Mucosa of stomach (tissue), 1 donor: ENCODE measurements around the gene SLC36A4.
A peak's percentile ranks its signal among the peaks of the same experiment; 100 is the strongest.

Experiments
- H3K27me3 ChIP-seq: one replicate; pipeline ENCODE4 v1.7.0; 2013; ENCODE audit warnings: mild to moderate bottlenecking, low read length; ENCODE audit not compliant: control insufficient read depth, insufficient read depth
- H3K36me3 ChIP-seq: one replicate; pipeline ENCODE4 v1.7.0; 2013; ENCODE audit warnings: low read length; ENCODE audit not compliant: control insufficient read depth, insufficient read depth
- H3K4me1 ChIP-seq: one replicate; pipeline ENCODE4 v1.7.0; 2013; ENCODE audit warnings: mild to moderate bottlenecking, low read length; ENCODE audit not compliant: control insufficient read depth, insufficient read depth
- H3K4me3 ChIP-seq: one replicate; pipeline ENCODE4 v1.7.0; 2013; ENCODE audit warnings: low read length
- H3K9ac ChIP-seq: one replicate; pipeline ENCODE4 v1.7.0; 2013; ENCODE audit warnings: mild to moderate bottlenecking, low read length, moderate library complexity
- H3K9me3 ChIP-seq: one replicate; pipeline ENCODE4 v1.7.0; 2013; ENCODE audit warnings: mild to moderate bottlenecking, low read length, moderate library complexity; ENCODE audit not compliant: control insufficient read depth
- donor health status: Pancreatic carcinoma.

The SLC36A4 gene

DNA sequence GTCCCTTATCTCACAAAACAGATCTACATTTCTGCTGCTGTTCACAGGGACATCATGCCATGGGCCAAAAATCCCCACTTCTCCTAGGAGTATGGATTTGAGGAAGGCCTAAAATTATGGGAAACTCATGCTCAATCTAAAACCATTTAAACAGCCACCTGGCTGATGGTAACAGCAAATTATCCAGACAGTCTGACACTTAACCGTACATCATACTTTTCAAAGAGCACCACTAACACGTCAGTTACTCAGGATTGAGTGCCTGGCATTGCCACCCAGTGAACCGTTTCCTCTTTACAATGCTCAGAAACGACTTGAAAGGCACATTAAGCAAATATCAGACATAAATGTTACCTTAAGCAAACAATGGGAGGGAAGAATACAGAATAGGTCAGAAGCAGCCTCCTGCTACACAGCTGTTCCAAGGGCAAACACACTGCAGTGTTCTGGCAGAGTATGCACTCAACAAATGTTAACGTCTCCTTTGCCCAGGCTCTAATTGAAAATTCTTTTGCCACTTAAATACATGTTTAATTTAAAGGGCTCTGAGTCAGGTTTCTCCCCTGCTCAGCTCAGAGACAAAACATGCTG, 18.8 kb upstream of the SLC36A4 start:
- Histone ChIP-seq H3K4me3 (no peak overlapping the region), H3K9me3 (no peaks in the 10 kb centered on the region), H3K9ac (no peak overlapping the region), H3K4me1 (no peaks in the 10 kb centered on the region), H3K27me3 (no peaks in the 10 kb centered on the region), H3K36me3 (no peaks in the 10 kb centered on the region)

DNA sequence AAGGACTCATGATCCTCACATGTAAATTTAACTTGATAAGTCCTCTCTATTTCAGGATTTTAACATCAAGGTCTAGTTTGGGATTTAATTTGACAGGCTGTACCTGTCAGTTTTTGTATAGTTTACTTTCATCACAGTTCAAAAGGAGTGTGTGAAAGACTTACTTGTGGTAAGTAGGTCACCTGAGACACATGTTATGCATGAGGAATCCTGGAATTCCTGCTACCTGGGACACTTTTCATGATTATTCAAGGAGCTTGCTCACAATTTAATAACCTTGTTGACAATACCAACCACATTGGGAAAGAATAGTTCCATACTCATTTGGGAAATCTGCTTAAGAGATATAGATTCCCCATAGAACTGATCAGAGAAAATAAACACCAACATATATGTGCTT, 15.8 kb upstream of the SLC36A4 start:
- Histone ChIP-seq H3K4me1 (no peaks in the 10 kb centered on the region), H3K36me3 (no peaks in the 10 kb centered on the region), H3K9me3 (no peaks in the 10 kb centered on the region), H3K9ac (no peak overlapping the region), H3K4me3 (no peak overlapping the region), H3K27me3 (no peaks in the 10 kb centered on the region)

DNA sequence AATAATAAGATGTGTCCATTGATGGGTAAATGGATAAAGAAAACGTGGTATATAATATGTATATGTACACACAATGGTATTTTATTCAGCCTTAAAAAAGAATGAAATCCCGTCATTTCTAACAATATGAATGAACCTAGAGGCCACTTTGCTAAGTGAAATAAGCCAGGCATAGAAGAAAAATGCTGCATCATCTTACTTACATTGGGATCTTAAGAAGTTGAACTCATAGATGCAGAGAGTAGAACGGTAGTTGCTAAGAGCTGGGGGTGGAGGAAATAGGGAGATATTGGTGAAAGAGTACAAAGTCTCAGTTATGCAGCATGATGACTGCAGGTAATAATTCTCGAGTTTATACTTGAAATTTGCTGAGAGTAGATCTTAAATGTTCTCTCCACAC, 14.3 kb upstream of the SLC36A4 start:
- Histone ChIP-seq H3K9ac (no peak overlapping the region), H3K4me1 (no peaks in the 10 kb centered on the region), H3K9me3 (no peaks in the 10 kb centered on the region), H3K4me3 (no peak overlapping the region), H3K27me3 (no peaks in the 10 kb centered on the region), H3K36me3 (no peaks in the 10 kb centered on the region)

DNA sequence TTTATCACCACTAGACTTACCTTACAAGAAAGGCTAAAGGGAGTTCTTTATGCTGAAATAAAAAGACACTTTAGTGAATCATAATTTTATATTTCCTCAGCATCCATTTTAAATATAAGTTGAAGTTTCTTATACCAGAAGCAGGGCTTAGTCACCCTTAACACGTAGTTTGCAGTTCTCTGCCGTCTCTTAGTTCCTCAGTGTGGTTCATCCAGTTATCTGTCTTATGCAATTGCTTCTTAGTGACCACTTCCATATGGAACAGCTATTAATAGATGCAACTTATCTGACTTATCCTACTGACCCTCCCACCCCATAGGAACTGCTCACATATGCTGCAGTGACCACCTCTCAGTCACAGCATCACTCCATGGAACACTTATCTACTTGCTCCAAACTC, 11.7 kb upstream of the SLC36A4 start:
- Histone ChIP-seq H3K4me3 (no peak overlapping the region), H3K9ac (no peak overlapping the region), H3K9me3 (no peaks in the 10 kb centered on the region), H3K36me3 (no peaks in the 10 kb centered on the region), H3K27me3 (no peaks in the 10 kb centered on the region), H3K4me1 (no peaks in the 10 kb centered on the region)

DNA sequence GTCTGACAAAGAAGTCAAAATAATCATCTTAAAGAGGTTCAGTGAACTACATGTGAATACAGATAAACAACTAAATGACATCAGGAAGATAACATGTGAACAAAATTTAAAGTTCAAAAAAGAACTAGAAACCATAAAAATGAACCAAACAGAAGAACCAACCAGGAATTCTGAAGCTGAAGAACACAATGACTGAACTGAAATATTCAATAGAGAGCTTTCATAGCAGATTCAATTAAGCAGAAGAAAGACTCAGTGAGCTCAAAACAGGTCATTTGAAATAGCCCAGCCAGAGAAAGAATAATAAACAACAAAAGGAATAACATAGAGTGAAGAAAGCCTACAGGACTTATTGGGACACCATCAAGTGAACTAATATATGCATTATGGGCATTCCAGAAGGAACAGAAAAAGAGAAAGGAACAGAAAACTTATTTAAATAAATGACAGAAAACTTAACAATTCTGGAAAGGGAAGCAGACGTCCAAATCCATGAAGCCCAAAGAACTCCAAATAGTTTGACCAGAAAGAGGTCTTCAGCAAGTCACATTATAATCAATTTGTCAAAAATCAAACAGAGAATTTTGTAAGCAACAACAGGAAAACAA, 11.0 kb upstream of the SLC36A4 start:
- H3K36me3 ChIP-seq, result no peaks in the 10 kb centered on the region
- no peaks in the 10 kb centered on the region for H3K4me1 ChIP-seq
- H3K9me3 ChIP-seq, result no peaks in the 10 kb centered on the region
- no peak overlapping the region for H3K9ac ChIP-seq
- no peaks in the 10 kb centered on the region for H3K27me3 ChIP-seq
- no peak overlapping the region for H3K4me3 ChIP-seq

GRCh38 chr11:93199616-93200015, 1.8 kb upstream of the SLC36A4 start:
- no peaks in the 10 kb centered on the region for H3K36me3 ChIP-seq
- H3K9ac ChIP-seq, result no peak overlapping the region
- H3K4me3 ChIP-seq, result no peak overlapping the region
- no peaks in the 10 kb centered on the region for H3K9me3 ChIP-seq
- H3K4me1 ChIP-seq, result no peaks in the 10 kb centered on the region
- H3K27me3 ChIP-seq, result no peaks in the 10 kb centered on the region

- Histone ChIP-seq H3K36me3 (no peaks in the 10 kb centered on the region), H3K4me3 (peak overlapping the region; percentile 47), H3K27me3 (no peaks in the 10 kb centered on the region), H3K4me1 (no peaks in the 10 kb centered on the region), H3K9ac (peak overlapping the region; percentile 84), H3K9me3 (no peaks in the 10 kb centered on the region)
Measured at GRCh38 chr11:93198215-93198845, 539 bp upstream of the SLC36A4 start.

DNA sequence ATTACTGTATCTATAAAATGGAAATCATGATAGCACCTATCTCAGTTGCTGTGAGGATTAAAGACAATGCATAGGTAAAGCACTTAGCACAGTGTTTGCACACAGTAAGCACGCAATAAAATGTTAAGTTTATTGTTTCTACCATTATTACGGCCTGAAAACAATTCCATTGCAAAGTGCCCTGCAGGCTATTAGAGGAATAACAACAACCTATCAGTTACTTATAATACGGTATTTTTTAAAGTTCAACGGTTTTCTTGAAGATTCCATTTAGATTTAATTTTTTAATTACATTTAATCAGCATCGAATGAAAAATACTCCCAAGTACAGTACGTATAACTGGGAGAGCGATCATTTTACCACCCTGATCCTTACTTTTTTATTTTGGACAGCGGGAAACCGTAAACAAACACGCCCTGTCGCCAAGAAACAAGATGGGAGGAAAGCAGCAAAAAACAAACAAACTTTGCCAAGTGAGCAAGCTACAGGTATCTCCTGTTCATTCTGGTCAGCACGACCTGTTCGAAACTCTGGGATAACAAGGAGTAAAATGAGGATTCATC, 893 bp downstream of the SLC36A4 start:
- Histone ChIP-seq H3K4me3 (peak overlapping the region; percentile 47), H3K9ac (peak overlapping the region; percentile 84), H3K9me3 (no peaks in the 10 kb centered on the region), H3K4me1 (no peaks in the 10 kb centered on the region), H3K36me3 (no peaks in the 10 kb centered on the region), H3K27me3 (no peaks in the 10 kb centered on the region)

DNA sequence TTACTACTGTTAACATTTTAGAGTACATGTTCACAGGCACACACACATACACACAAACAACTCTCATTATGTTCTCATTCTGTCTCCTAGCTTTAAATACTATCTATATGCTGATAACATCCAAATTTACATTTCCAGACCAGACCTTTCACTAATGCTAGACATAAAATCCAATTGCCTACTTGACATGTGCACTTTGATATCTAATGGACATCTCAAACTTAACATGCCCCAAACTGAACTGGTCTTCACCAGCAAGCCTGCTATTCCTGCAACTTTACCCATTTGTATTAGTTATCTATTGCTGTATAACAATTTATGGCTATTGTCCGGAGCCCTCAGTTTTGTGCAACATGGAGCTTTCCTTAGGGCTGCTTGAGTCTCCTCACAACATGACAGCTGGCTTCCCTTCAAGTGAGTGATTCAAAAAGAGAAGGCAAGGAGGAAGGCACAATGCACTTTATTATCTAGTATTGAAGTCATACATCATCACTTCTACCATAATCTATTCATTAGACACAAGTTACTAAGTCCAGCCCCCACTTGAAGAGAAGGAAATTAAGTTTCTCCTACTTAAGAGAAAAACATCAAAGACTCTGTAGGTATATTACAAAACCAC, 3.0 kb downstream of the SLC36A4 start:
- no peak overlapping the region for H3K4me3 ChIP-seq
- H3K27me3 ChIP-seq, result no peaks in the 10 kb centered on the region
- no peaks in the 10 kb centered on the region for H3K4me1 ChIP-seq
- no peak overlapping the region for H3K9ac ChIP-seq
- no peaks in the 10 kb centered on the region for H3K36me3 ChIP-seq
- no peaks in the 10 kb centered on the region for H3K9me3 ChIP-seq

- Histone ChIP-seq H3K4me3 (no peak overlapping the region), H3K9ac (no peak overlapping the region), H3K36me3 (no peaks in the 10 kb centered on the region), H3K4me1 (no peaks in the 10 kb centered on the region), H3K27me3 (no peaks in the 10 kb centered on the region), H3K9me3 (no peaks in the 10 kb centered on the region)
Measured at GRCh38 chr11:93193731-93194130, 4.1 kb downstream of the SLC36A4 start.

- H3K4me3 ChIP-seq, result no peak overlapping the region
- no peaks in the 10 kb centered on the region for H3K4me1 ChIP-seq
- no peaks in the 10 kb centered on the region for H3K27me3 ChIP-seq
- no peaks in the 10 kb centered on the region for H3K9me3 ChIP-seq
- no peaks in the 10 kb centered on the region for H3K36me3 ChIP-seq
- no peak overlapping the region for H3K9ac ChIP-seq
Measured at GRCh38 chr11:93192163-93192562, 5.6 kb downstream of the SLC36A4 start.

- H3K9ac ChIP-seq, result no peak overlapping the region
- no peaks in the 10 kb centered on the region for H3K27me3 ChIP-seq
- H3K4me1 ChIP-seq, result no peaks in the 10 kb centered on the region
- H3K4me3 ChIP-seq, result no peak overlapping the region
- no peaks in the 10 kb centered on the region for H3K36me3 ChIP-seq
- H3K9me3 ChIP-seq, result no peaks in the 10 kb centered on the region
Measured at GRCh38 chr11:93189462-93189861, 8.3 kb downstream of the SLC36A4 start.
